Measurements from ENCODE around the gene AGBL1.

GRCh38 chr15:86103825-86104224 lies 24.2 kb downstream of the AGBL1 start:
- no peak for TF ChIP-seq POLR2A (IDR thresholded peaks at IDR 0.05)
- no peak for TF ChIP-seq CTCF (IDR thresholded peaks at IDR 0.05)
